Measurements from ENCODE around the gene BLVRA.
A peak's percentile ranks its signal among the peaks of the same experiment; 100 is the strongest.
"Not testable (repeated sequence)": the region's sequence is repeated elsewhere in the genome, so short reads cannot be mapped to it uniquely, and the experiment has no call there.

BLVRA gene

GRCh38 chr7:43727494-43727893 is 31.0 kb upstream of the BLVRA start:
- FAIRE-seq = no peak
- no peak for DNase-seq (ENCODE audit: insufficient read length, low spot score)
- TF ChIP-seq POLR2A (IDR thresholded peaks at IDR 0.05; ENCODE audit: low read depth, low read length) (no peak), SPI1 (IDR thresholded peaks at IDR 0.05; ENCODE audit: low read depth, low read length) (no peak), TAF1 (IDR thresholded peaks at IDR 0.05; ENCODE audit: low read depth, low read length) (no peak), POU2F2 (IDR thresholded peaks at IDR 0.05; ENCODE audit: low read depth, low read length) (no peak), PAX5 (IDR thresholded peaks at IDR 0.05; ENCODE audit: insufficient read depth, low read length, severe bottlenecking) (no peak), POLR2AphosphoS5 (IDR thresholded peaks at IDR 0.05; ENCODE audit: low read depth, low read length) (no peak)

GRCh38 chr7:43729214-43729923 is 29.1 kb upstream of the BLVRA start, which contains the start of gene COA1:
COA1 (minus strand) TSS chr7:43729523; CDS start chr7:43648614, 80,909 bp downstream.
- DNase-seq (ENCODE audit: insufficient read length, low spot score) (peak; percentile 42), FAIRE-seq (peak; percentile 95)
- TF ChIP-seq TAF1 (IDR thresholded peaks at IDR 0.05; ENCODE audit: low read depth, low read length) (peak; percentile 84), POLR2A (IDR thresholded peaks at IDR 0.05; ENCODE audit: low read depth, low read length) (peak; percentile 85), POLR2AphosphoS5 (IDR thresholded peaks at IDR 0.05; ENCODE audit: low read depth, low read length) (peak; percentile 91), SPI1 (IDR thresholded peaks at IDR 0.05; ENCODE audit: low read depth, low read length) (no peak), POU2F2 (IDR thresholded peaks at IDR 0.05; ENCODE audit: low read depth, low read length) (peak; percentile 78; the same call in 1 of the 2 replicates), PAX5 (IDR thresholded peaks at IDR 0.05; ENCODE audit: insufficient read depth, low read length, severe bottlenecking) (no peak)

GRCh38 chr7:43729924-43730248 is 28.6 kb upstream of the BLVRA start:
- TF ChIP-seq POLR2AphosphoS5 (IDR thresholded peaks at IDR 0.05; ENCODE audit: low read depth, low read length) (no peak), SPI1 (IDR thresholded peaks at IDR 0.05; ENCODE audit: low read depth, low read length) (no peak), POLR2A (IDR thresholded peaks at IDR 0.05; ENCODE audit: low read depth, low read length) (no peak), TAF1 (IDR thresholded peaks at IDR 0.05; ENCODE audit: low read depth, low read length) (no peak), PAX5 (IDR thresholded peaks at IDR 0.05; ENCODE audit: insufficient read depth, low read length, severe bottlenecking) (no peak), POU2F2 (IDR thresholded peaks at IDR 0.05; ENCODE audit: low read depth, low read length) (no peak)
- DNase-seq (ENCODE audit: insufficient read length, low spot score) (no peak), FAIRE-seq (no peak)

- peak; percentile 77 for TF ChIP-seq PAX5 (IDR thresholded peaks at IDR 0.05; ENCODE audit: insufficient read depth, low read length, severe bottlenecking)
- DNase-seq (ENCODE audit: insufficient read length, low spot score); FAIRE-seq: not testable (repeated sequence)
Observed at GRCh38 chr7:43731494-43731893, 27.0 kb upstream of the BLVRA start.

GRCh38 chr7:43734575-43735332 is 23.7 kb upstream of the BLVRA start:
- FAIRE-seq = peak; percentile 72
- TF ChIP-seq SPI1 (IDR thresholded peaks at IDR 0.05; ENCODE audit: low read depth, low read length) = 0 out of 2 replicates have a peak, but pooled peaks have one; percentile 21
- DNase-seq (ENCODE audit: insufficient read length, low spot score) = not testable (repeated sequence)

- FAIRE-seq = peak; percentile 33
- DNase-seq (ENCODE audit: insufficient read length, low spot score) = no peak
- TF ChIP-seq SPI1 (IDR thresholded peaks at IDR 0.05; ENCODE audit: low read depth, low read length) = no peak
- no peak for TF ChIP-seq POLR2AphosphoS5 (IDR thresholded peaks at IDR 0.05; ENCODE audit: low read depth, low read length)
- no peak for TF ChIP-seq POLR2A (IDR thresholded peaks at IDR 0.05; ENCODE audit: low read depth, low read length)
- no peak for TF ChIP-seq TAF1 (IDR thresholded peaks at IDR 0.05; ENCODE audit: low read depth, low read length)
- TF ChIP-seq POU2F2 (IDR thresholded peaks at IDR 0.05; ENCODE audit: low read depth, low read length) = no peak
- TF ChIP-seq PAX5 (IDR thresholded peaks at IDR 0.05; ENCODE audit: insufficient read depth, low read length, severe bottlenecking) = no peak
Observed at GRCh38 chr7:43735403-43735801, 23.1 kb upstream of the BLVRA start.

GRCh38 chr7:43735802-43736603 is 22.5 kb upstream of the BLVRA start:
- FAIRE-seq (peak; percentile 52), DNase-seq (ENCODE audit: insufficient read length, low spot score) (no peak)
- TF ChIP-seq SPI1 (IDR thresholded peaks at IDR 0.05; ENCODE audit: low read depth, low read length) (0 out of 2 replicates have a peak, but pooled peaks have one; percentile 1), PAX5 (IDR thresholded peaks at IDR 0.05; ENCODE audit: insufficient read depth, low read length, severe bottlenecking) (no peak), POLR2A (IDR thresholded peaks at IDR 0.05; ENCODE audit: low read depth, low read length) (no peak)

GRCh38 chr7:43737467-43738127 is 20.9 kb upstream of the BLVRA start:
- DNase-seq (ENCODE audit: insufficient read length, low spot score) = no peak
- TF ChIP-seq POLR2AphosphoS5 (IDR thresholded peaks at IDR 0.05; ENCODE audit: low read depth, low read length) = no peak
- TF ChIP-seq TAF1 (IDR thresholded peaks at IDR 0.05; ENCODE audit: low read depth, low read length) = no peak
- TF ChIP-seq POLR2A (IDR thresholded peaks at IDR 0.05; ENCODE audit: low read depth, low read length) = no peak
- no peak for TF ChIP-seq SPI1 (IDR thresholded peaks at IDR 0.05; ENCODE audit: low read depth, low read length)
- no peak for TF ChIP-seq POU2F2 (IDR thresholded peaks at IDR 0.05; ENCODE audit: low read depth, low read length)
- FAIRE-seq = peak; percentile 28

GRCh38 chr7:43742692-43743091 is 15.8 kb upstream of the BLVRA start:
- DNase-seq (ENCODE audit: insufficient read length, low spot score) = no peak
- FAIRE-seq = peak; percentile 55
- TF ChIP-seq SPI1 (IDR thresholded peaks at IDR 0.05; ENCODE audit: low read depth, low read length) = no peak
- TF ChIP-seq PAX5 (IDR thresholded peaks at IDR 0.05; ENCODE audit: insufficient read depth, low read length, severe bottlenecking) = no peak
- TF ChIP-seq POU2F2 (IDR thresholded peaks at IDR 0.05; ENCODE audit: low read depth, low read length) = no peak
- no peak for TF ChIP-seq POLR2A (IDR thresholded peaks at IDR 0.05; ENCODE audit: low read depth, low read length)
- no peak for TF ChIP-seq POLR2AphosphoS5 (IDR thresholded peaks at IDR 0.05; ENCODE audit: low read depth, low read length)
- no peak for TF ChIP-seq TAF1 (IDR thresholded peaks at IDR 0.05; ENCODE audit: low read depth, low read length)
